NCI-H2029 (cell line): ENCODE data around the gene LRMDA.

ENCODE experiments used
- DNase-seq: peaks from one replicate; lab custom pipeline; 2025; lab: John Stamatoyannopoulos, UW

LRMDA gene

DNA sequence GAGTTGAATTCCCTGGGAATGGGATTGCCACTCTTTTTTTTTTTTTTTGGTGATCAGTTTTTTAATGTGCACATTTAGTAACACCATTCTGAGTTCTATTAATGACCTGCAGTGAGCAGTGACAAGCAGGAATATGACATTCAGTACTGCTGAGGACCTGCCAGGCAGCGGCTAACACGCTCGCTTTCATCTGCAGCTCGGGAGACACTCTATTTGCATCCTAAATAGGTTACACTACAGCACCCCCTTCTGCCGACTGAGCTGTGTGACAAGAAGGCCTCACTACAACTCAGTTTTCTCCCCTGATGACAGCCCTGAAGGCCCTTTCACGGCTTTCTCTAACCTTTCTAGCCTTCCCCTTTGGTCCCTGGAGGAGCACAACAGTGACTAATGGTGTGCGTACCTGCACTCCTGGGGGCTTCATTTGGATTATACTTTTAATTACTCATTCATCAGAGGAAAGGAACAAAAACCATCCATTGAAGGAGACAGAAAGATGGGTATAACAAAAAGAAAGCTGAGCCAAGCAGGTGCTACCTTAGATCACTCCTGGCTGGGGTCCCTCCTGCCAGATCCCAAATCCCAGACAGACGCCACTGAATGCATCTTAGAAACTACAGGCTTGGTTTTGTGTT, 872.4 kb downstream of the LRMDA start:
- DNase-seq, result peak; percentile 41

DNA sequence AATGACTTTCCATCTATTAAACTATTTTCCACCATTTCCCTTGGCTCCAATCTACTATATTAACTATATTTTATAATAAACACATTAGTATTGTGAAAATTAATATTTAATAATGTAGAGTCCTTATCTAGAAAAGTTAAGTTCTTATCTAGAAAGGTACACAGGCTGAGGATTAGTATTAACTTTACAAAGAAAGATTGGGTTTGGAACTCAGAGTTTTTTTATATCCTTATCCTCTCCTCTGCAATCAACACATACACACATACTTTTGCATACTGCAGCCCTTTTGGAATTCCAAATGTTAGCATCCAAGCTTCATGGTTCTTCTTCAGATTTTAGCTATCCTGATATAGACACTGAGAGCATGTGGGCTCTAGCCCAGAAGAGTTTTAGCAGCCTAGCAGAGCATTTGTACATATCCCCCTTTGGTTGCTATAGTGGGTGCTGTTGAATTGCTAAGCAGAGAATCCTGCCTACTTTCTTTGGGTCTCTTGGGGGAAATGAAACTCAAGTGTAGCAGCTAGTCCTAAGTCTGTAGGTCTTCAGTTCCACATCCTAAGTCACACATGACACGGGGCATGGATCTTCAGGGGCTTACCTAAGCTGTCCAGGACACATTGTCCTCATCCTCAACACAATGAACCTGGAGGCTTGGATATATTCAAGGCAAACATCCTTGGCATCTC, 874.6 kb downstream of the LRMDA start:
- DNase-seq, result no peak

- no peak for DNase-seq
Observed at GRCh38 chr10:76306856-76307255, 875.4 kb downstream of the LRMDA start.

DNA sequence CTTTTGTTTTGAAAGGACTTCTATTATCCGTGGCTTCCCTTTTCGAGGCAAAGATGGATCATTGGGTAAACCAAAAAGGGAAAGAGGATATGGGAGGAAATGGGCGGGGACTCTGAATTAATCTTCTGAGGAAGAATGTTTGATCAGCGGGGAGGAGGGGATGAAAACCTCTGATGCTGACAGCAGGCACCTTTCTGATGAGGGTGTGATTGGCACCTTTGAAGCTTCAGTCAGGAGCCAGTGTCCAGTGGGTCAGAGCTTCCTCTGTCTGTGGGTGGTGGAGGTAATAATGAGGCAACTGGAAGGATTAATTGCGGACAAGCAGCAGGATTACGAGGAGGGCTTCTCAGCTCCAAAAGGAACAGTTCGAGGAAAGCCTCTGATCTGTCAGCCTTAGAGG, 877.6 kb downstream of the LRMDA start:
- no peak for DNase-seq

- no peak for DNase-seq
Observed at GRCh38 chr10:76309741-76310587, 878.5 kb downstream of the LRMDA start.

GRCh38 chr10:76310588-76311080, 879.2 kb downstream of the LRMDA start:
- DNase-seq, result no peak

DNA sequence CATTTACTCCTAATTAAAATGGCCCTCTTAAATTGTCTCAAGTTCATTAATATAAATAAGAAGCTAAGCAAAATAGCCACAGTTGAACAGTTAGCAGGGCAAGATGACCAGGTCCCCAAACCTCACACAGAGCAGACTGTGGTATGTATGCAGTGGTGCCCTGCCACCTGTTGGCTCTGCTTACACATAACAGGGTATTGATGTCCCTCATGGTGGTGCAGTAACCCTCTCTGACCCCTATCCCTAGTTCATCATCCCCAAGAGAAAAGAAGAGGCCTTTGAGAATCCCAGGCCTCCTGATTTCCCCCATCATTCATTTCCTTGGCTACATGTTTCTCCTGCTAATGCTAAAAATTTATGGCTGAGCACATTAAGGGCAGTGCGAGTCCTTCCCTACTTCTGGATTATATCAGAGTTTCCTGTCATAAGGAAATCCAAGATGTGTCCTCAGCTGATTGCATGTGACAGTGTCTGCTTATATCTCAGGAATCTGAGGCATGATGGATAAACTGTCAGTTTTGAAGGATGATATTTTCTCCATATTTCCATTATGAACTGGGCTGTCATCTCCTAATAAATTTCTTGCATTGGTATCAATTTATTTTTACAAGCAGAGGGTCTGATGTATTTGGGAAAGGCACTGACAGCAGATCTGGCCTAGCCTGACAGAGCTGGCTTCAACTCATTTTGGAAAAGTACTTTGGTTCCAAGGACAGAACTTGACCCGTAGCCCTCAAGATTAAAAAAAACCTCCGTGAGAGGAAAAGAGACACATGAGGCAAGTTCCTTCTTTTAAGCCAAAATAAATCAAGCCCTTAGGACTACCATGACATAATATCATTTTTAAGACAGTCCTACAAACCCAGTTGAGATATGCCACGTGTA, 880.6 kb downstream of the LRMDA start:
- no peak for DNase-seq

GRCh38 chr10:76315240-76315639, 883.8 kb downstream of the LRMDA start:
- no peak for DNase-seq

GRCh38 chr10:76316234-76316633, 884.8 kb downstream of the LRMDA start:
- DNase-seq, result no peak

GRCh38 chr10:76317078-76317477, 885.7 kb downstream of the LRMDA start:
- DNase-seq, result no peak

- DNase-seq, result no peak
Observed at GRCh38 chr10:76318211-76318610, 886.8 kb downstream of the LRMDA start.

GRCh38 chr10:76319661-76320060, 888.2 kb downstream of the LRMDA start:
- no peak for DNase-seq

DNA sequence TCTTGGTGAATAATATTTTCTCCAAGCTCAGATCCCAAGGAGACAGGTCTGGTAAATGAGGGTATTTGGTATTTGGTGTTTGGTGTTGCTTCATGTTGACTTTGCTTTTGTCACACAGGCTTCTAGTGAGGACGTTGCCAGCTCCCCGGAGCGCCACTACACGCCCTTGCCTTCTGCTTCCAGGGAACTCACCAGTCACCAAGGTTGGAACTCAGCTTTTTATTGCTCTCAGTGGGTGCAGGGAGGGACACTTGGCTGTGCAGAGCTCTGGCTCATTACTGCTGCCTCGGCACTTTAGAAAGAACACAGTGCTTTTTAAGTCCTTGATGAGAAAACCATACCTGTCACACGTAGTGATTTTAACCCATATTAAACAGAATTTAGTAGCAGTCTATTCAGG, 892.9 kb downstream of the LRMDA start:
- no peak for DNase-seq

DNA sequence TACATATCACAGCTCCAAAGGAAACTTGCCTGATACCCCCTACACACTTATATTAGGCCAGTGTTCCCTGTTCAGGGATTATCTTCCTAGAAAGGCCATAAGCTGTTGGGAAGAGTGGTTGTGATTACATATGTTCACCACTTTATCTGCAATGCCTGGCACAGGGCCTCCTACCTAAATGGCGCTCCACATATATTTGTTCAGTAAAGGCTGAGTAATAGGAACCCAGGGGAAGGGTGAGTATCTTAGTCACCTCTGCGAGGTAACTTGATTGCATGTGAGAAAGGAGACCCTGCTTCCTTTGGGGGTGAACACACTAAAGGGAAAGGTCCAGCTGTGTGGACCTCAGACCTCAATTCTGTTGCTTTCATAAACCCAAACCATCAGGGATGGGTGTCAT, 896.0 kb downstream of the LRMDA start:
- DNase-seq, result no peak

GRCh38 chr10:76328348-76328747, 896.9 kb downstream of the LRMDA start:
- DNase-seq, result no peak

DNA sequence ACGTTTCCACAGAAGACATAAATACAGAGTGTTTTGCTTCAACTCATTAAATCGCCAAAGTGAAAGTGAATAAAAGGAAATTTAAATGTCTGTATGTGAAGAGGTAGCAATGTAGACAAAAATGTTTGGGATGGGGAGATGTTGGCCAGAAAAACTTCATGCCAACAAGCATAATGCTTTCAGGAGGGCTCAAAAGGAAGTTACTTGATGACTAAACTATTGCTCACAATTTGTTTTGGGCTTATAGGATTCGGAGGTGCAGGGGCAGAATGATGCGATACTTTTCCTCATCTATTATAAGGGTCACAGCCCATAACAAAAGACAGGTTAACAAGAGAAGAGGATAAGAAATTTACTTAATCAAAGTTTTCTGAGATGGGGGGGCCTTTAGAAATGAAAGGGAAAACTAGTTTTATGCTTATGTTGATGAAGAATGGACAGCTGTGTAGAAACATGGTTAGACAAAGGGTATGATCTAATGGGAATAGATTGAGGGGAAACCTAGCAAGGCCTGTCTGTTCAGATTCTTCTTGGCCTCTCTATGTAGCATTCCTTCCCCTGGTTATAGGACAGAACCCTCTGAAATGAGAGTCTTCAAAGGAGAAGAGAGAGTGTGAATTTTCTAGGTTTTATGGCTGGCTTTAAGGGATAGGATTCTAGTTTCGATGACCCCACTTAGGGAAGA, 898.6 kb downstream of the LRMDA start:
- DNase-seq, result no peak

- no peak for DNase-seq
Observed at GRCh38 chr10:76331742-76332141, 900.3 kb downstream of the LRMDA start.

GRCh38 chr10:76333326-76333725, 901.9 kb downstream of the LRMDA start:
- no peak for DNase-seq

DNA sequence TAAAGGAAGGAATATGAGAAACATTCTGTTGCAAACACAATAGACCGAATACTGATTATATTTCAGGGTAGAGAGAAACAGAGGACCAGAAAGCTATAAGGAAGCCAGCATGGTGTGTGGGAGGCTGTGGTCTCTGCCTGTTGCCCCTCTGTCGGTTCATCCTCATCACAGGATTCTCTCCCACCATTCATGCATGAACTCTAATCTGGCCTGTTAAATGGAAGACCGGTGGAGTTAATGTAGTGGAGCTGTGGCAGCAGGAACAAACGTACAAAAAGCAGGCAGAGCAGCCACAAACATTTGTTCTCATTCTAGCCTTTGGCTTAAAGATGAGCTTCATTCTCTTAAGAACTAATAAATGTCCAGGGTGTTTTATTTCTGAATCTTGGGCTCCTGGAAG, 902.4 kb downstream of the LRMDA start:
- no peak for DNase-seq

- DNase-seq, result no peak
Observed at GRCh38 chr10:76334255-76334654, 902.8 kb downstream of the LRMDA start.
